T-helper 2 cell treated with Interferon-gamma antibody and Interleukin-4, amounts not matched to agents 5 μg/mL and 100 μg/mL, for 36 hours (primary cell): Measurements from ENCODE around the gene GCNT1.
A peak's percentile ranks its signal among the peaks of the same experiment; 100 is the strongest.

ENCODE experiments used
- DNase-seq: peaks from one replicate; pipeline ENCODE4 v3.0.0; 2021; ENCODE audit warnings: low spot score
- H3K27ac Mint-ChIP-seq: one replicate; pipeline ENCODE4 v1.8.0; 2021; ENCODE audit warnings: mild to moderate bottlenecking, mixed read lengths
- H3K27me3 Mint-ChIP-seq: one replicate; pipeline ENCODE4 v1.8.0; 2021; ENCODE audit warnings: low read depth, mixed read lengths
- H3K36me3 Mint-ChIP-seq: one replicate; pipeline ENCODE4 v1.8.0; 2021; ENCODE audit warnings: low read depth, mixed read lengths
- H3K4me1 Mint-ChIP-seq: one replicate; pipeline ENCODE4 v1.8.0; 2021; ENCODE audit warnings: low read depth, mixed read lengths
- H3K4me3 Mint-ChIP-seq: one replicate; pipeline ENCODE4 v1.8.0; 2022; ENCODE audit warnings: mild to moderate bottlenecking, moderate library complexity, mixed read lengths
- H3K9me3 Mint-ChIP-seq: one replicate; pipeline ENCODE4 v1.8.0; 2021; ENCODE audit warnings: mixed read lengths

GCNT1 gene

DNA sequence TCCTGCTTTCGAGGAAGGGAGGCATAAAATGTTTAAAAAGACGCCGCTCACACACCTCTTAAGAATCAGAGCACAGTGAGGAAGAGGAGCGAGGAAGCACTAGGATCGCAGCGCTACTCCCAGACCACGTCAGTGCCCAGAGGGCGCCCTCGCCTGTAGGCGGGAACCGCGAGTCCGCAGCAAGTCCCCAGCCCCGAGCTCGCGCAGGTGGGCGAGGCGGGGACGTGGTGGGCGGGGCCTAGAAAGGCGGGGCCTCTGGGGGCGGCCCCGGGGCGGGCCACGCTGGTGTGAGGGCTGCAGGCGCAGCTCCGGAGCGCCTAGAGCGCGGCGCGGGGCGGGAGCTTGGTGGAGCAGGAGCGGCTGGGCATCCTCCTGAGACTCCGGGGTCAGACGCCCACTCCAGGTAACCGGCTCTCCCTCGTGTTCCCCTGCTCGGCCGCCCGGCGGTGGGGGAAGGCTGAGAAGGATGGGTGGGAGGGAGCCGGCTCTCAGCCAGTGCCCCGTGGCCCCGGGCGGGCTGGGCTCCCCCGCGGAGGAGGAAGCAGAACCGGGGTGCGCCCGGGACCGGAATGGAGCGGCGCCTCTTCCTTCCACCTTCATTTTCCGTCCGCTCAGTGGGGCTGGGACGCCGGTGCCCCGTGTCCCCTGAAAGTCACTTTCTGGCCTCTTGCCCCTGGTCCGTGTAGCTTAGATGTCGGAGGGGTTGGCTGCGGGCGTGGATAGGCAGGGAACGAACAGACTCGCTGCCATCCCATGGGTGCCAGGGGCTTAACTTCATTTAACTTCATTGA is at the start of gene GCNT1:
TSS of gene GCNT1 (plus strand) at position 280 of the 791 bp plus-strand sequence. CDS start 43,200 bp downstream, outside the sequence.
- Mint-ChIP-seq H3K27ac (peak within 1 kb of the TSS; percentile 82), H3K27me3 (no peaks in the 10 kb centered on the region), H3K9me3 (no peaks in the 10 kb centered on the region), H3K4me1 (peaks cover 28% of the 10 kb centered on the region), H3K36me3 (no peaks in the 10 kb centered on the region), H3K4me3 (peak within 1 kb of the TSS; percentile 89)
- DNase-seq, result peak; percentile 96

DNA sequence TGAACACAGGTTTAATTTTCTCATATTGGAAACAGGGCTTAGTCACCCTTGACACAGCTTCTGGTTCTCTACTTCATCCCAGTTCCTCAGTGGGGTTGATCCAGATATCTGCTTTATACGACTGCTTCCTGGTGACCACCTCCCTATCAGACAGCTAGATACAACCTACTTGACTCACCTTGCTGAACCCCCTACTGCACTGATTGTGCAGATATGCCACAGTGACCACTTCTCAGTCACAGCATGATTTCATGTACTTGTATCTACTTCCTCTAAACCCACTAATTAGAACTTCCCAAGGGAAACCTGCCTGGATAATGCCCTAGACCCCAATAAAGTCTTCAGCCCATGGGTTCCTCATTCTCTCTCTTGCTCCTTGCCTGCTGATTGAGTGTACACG is 46.3 kb upstream of the GCNT1 start:
- Mint-ChIP-seq H3K9me3 (peaks cover 11% of the 10 kb centered on the region), H3K27ac (no peak overlapping the region), H3K27me3 (peaks cover 3% of the 10 kb centered on the region), H3K36me3 (peaks cover 7% of the 10 kb centered on the region), H3K4me3 (no peak overlapping the region), H3K4me1 (peaks cover 18% of the 10 kb centered on the region)
- DNase-seq, result no peak

DNA sequence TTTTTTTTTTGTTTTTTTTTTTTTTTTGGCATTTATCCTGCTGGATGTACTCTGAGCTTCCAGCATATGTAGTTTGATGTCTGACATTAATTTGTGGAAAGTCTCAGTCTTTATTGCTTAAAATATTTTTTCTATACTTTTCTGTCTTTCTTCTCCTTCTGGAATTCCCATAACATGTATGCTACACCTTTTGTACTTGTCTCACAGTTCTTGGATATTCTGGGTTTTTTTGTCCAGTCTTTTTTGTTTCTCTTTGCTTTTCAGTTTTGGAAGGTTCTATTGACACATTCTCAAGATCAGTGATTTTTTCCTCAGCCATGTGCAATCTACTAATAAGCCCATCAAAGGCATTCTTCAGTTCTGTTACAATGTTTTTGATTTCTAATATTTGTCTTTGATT is 45.3 kb upstream of the GCNT1 start:
- Mint-ChIP-seq H3K9me3 (peaks cover 11% of the 10 kb centered on the region), H3K4me3 (no peak overlapping the region), H3K27ac (no peak overlapping the region), H3K4me1 (peaks cover 18% of the 10 kb centered on the region), H3K27me3 (no peaks in the 10 kb centered on the region), H3K36me3 (peaks cover 7% of the 10 kb centered on the region)
- no peak for DNase-seq

DNA sequence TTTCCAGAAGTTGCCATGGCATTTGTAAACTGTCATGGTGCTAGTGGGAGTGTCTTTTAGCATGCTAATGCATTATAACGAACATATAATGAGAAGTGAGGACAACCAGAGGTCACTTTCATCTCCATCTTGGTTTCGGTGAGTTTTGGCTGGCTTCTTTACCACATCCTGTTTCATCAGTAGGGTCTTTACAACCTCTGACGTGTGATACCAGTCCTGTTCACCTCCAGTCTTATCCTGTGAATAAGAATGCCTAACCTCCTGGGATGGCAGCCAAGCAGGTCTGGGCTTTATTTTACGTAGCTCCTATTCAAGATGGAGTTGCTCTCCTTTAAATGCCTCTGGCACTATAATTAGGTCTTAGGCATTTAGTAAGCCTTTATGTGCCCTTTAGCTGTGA is 44.3 kb upstream of the GCNT1 start:
- no peak for DNase-seq
- Mint-ChIP-seq H3K9me3 (peaks cover 11% of the 10 kb centered on the region), H3K4me3 (no peak overlapping the region), H3K27ac (no peak overlapping the region), H3K27me3 (no peaks in the 10 kb centered on the region), H3K4me1 (peaks cover 18% of the 10 kb centered on the region), H3K36me3 (peaks cover 7% of the 10 kb centered on the region)

DNA sequence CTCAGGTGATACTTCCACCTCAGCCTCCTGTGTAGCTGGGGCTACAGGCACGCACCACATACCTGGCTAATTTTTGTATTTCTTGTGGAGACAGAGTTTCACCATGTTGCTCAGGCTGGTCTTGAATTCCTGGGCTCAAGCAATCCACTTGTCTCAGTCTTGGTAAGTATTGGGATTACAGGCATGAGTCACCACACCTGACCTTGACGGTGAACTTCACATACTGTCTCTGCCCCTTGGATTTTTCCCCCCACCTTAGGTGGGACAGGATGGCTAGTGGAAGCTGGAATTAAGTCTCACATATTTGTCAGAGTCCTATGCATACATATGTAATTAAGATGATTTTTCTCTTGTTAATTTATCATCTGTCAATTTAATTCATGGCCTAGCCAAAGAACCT is 43.8 kb upstream of the GCNT1 start:
- no peaks in the 10 kb centered on the region for H3K27me3 Mint-ChIP-seq
- H3K4me1 Mint-ChIP-seq, result peaks cover 18% of the 10 kb centered on the region
- peaks cover 11% of the 10 kb centered on the region for H3K9me3 Mint-ChIP-seq
- no peak overlapping the region for H3K27ac Mint-ChIP-seq
- peaks cover 7% of the 10 kb centered on the region for H3K36me3 Mint-ChIP-seq
- DNase-seq, result no peak
- H3K4me3 Mint-ChIP-seq, result no peak overlapping the region

DNA sequence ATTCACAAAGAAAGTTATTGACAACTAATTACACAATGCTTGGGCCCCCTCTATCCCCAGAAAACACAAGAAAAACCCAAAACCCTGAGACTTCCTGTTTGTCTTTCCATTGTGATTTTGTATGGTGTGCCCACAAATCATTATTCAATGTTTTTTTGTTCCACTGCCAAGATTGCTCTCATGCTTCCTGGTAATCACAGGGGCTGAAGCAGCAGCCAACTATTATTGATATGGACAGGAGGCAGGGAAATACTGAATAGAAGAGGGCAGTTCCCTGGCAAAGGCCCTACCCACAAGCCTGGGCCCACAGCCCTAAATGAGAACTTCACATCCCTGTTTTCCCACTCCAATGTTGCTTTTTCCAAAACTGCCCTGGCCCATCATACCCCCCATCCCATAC is 43.3 kb upstream of the GCNT1 start:
- no peaks in the 10 kb centered on the region for H3K27me3 Mint-ChIP-seq
- peak overlapping the region; percentile 16 for H3K27ac Mint-ChIP-seq
- peaks cover 11% of the 10 kb centered on the region for H3K9me3 Mint-ChIP-seq
- no peak overlapping the region for H3K4me3 Mint-ChIP-seq
- DNase-seq, result no peak
- peaks cover 7% of the 10 kb centered on the region for H3K36me3 Mint-ChIP-seq
- peaks cover 18% of the 10 kb centered on the region for H3K4me1 Mint-ChIP-seq

DNA sequence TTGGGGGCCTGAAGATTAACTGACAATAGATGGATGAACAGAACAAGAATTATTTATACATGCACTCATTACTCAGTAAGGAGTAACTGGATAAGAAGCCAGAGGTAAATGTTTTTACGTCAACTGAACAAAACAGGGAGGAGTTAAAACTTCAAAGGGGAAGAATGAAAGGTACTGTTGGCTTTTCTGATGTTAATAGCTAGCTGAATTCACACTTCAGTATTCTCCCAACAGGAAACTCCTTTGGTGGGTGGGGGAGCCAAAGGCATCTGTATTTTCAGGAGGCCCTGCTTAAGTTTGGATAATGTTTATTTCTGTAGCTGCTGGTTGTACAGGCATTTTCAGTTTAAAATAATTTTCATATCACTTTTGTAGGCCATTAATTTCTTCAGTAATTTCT is 41.6 kb upstream of the GCNT1 start:
- peaks cover 11% of the 10 kb centered on the region for H3K9me3 Mint-ChIP-seq
- H3K4me1 Mint-ChIP-seq, result peaks cover 18% of the 10 kb centered on the region
- H3K27ac Mint-ChIP-seq, result no peak overlapping the region
- no peak for DNase-seq
- no peaks in the 10 kb centered on the region for H3K27me3 Mint-ChIP-seq
- H3K36me3 Mint-ChIP-seq, result peaks cover 7% of the 10 kb centered on the region
- no peak overlapping the region for H3K4me3 Mint-ChIP-seq

DNA sequence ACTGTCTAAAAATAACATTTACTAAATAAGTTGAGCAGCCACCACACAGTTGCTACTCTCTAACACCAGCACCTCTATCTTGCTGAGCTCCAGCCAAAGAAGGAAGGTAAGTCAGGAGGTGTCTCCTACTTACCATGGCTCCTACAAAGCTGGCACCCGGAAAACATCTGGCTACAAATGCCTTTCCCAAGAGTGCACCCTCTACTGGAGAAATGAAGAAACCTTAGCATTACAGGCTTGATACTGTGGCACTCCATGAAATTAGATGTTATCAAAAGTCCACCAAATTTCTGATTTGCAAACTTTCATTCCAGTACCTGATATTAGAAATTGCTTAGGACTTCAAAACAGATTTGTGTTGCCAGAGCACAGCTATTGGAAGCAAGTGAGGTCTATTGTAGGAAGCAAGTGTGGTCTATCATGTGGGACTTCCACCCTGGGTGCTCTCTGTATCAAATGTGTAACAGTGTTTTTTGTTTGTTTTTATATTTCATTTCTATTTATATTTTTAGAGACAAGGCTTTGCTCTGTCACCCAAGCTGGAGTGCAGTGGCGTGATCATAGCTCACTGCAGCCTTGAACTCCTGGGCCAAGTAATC is 39.1 kb upstream of the GCNT1 start:
- Mint-ChIP-seq H3K4me3 (no peak overlapping the region), H3K27me3 (no peaks in the 10 kb centered on the region), H3K4me1 (peaks cover 21% of the 10 kb centered on the region), H3K36me3 (no peaks in the 10 kb centered on the region), H3K9me3 (no peaks in the 10 kb centered on the region), H3K27ac (no peak overlapping the region)
- DNase-seq, result no peak

DNA sequence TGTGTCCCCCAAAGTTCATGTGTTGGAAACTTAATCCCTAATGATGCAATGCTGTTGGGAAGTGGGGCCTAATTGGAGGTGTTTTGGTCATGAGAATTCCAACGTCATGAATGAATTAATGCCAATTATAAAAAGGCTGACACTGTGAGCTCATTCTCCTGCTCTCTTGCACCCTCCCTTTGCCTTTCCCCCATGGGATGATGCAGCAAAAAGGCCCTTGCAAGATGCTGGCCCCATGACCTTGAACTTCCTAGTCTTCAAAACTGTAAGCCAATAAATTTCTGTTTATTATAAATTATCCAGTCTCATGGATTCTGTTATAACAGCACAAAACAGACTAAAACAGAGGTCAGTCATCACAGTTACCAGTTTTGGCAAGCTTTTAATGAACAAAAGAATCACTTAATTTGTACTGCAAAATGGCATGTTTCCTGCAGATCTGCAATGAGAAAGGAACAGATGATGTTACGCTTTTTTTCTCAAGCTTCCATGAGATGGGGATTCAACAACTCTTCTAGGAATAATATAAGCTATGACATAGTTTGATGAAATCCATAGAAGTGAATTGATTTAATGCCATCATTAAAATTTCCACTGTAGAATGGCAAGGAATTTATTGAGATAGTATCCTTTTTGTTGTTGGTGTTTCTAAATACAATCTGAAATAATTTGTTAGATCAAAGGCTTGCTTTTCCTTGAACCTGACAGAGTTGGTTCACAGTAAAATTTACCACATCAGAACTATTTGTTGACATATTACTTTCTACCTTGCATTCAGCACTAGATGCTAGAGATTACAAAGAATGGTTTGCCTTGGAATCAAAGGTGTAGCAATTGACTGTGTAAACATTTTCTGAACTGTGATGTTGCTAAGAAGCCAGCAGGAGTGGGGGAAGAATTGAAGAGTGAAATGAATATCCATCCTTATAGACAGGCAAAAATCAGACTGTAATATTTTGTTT is 35.5 kb upstream of the GCNT1 start:
- no peaks in the 10 kb centered on the region for H3K36me3 Mint-ChIP-seq
- H3K4me1 Mint-ChIP-seq, result peaks cover 19% of the 10 kb centered on the region
- H3K27ac Mint-ChIP-seq, result peak overlapping the region; percentile 79
- peak overlapping the region; percentile 66 for H3K4me3 Mint-ChIP-seq
- H3K27me3 Mint-ChIP-seq, result no peaks in the 10 kb centered on the region
- no peaks in the 10 kb centered on the region for H3K9me3 Mint-ChIP-seq
- no peak for DNase-seq

DNA sequence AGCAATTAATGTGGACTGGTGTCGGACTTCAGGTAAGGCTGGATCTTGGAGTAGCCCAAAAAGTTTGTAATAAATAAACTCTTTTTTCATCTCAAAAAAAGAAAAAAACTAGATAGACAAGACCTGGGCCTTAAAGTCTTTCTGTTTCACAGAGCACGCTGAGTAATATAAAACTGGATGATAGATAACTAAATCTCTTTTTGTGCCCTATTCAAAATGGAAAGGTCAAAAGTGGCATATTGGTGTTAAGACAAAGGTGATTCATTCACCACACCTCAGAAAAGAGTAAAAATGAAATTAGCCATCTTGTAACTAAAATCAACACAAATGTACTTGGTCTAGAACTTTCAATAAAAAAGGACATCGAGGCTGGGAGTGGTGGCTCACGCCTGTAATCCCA is 34.5 kb upstream of the GCNT1 start:
- Mint-ChIP-seq H3K9me3 (no peaks in the 10 kb centered on the region), H3K27me3 (no peaks in the 10 kb centered on the region), H3K27ac (peak overlapping the region; percentile 63), H3K4me3 (peak overlapping the region; percentile 14), H3K36me3 (no peaks in the 10 kb centered on the region), H3K4me1 (peaks cover 19% of the 10 kb centered on the region)
- no peak for DNase-seq

DNA sequence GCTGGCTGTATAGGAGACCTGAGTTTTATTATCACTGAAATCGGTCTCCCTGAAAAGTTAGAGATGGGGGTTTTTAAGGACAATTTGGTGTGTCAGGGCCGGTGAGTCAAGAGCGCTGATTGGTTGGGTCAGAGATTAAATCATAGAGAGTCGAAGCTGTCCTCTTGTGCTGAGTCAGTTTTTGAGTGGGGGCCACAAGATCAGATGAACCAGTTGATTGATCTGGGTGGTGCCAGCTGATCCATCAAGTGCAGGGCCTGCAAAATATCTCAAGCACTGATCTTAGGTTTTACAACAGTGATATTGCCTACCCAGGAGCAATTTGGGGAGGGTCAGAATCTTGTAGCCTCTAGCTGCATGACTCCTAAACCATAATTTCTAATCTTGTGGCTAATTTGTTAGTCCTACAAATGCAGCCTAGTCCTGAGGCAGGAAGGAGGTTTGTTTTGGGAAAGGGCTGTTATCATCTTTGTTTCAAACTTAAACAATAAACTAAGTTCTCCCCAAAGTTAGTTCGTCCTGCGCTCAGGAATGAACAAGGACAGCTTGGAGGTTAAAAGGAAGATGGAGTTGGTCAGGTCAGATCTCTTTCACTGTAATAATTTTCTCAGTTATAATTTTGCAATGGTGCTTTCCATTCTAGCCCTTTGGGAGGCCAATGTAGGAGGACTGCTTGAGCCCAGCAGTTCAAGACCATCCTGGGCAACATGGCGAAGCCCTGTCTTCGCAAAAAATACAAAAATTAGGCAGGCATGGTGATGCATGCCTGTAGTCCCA is 33.1 kb upstream of the GCNT1 start:
- Mint-ChIP-seq H3K36me3 (no peaks in the 10 kb centered on the region), H3K9me3 (no peaks in the 10 kb centered on the region), H3K4me3 (no peak overlapping the region), H3K4me1 (peaks cover 19% of the 10 kb centered on the region), H3K27ac (no peak overlapping the region), H3K27me3 (no peaks in the 10 kb centered on the region)
- DNase-seq, result peak; percentile 40

DNA sequence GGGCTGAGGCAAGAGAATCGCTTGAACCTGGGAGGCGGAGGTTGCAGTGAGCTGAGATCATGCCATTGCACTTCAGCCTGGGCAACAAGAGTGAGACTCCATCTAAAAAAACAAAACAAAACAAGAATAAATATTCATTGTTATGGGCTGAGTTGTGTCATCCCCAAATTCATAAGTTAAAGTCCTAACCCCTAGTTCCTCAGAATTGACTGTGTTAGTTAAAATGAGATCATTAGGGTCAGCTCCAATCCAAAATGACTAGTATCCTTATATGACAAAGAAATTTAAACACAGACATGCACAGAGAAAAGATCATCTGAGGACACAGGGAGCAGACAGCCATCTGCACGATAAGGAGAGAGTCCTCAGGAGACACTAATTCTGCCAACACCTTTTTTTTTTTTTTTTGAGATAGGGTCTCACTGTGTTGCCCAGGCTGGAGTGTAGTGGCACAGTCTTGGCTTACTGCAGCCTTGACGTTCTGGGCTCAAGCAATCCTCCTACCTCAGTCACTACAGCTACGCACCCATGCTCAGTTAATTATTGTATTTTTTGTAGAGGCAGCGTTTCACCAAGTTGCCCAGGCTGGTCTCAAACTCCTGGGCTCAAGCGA is 32.1 kb upstream of the GCNT1 start:
- peaks cover 19% of the 10 kb centered on the region for H3K4me1 Mint-ChIP-seq
- H3K27ac Mint-ChIP-seq, result no peak overlapping the region
- H3K36me3 Mint-ChIP-seq, result no peaks in the 10 kb centered on the region
- DNase-seq, result no peak
- no peaks in the 10 kb centered on the region for H3K27me3 Mint-ChIP-seq
- no peak overlapping the region for H3K4me3 Mint-ChIP-seq
- no peaks in the 10 kb centered on the region for H3K9me3 Mint-ChIP-seq

DNA sequence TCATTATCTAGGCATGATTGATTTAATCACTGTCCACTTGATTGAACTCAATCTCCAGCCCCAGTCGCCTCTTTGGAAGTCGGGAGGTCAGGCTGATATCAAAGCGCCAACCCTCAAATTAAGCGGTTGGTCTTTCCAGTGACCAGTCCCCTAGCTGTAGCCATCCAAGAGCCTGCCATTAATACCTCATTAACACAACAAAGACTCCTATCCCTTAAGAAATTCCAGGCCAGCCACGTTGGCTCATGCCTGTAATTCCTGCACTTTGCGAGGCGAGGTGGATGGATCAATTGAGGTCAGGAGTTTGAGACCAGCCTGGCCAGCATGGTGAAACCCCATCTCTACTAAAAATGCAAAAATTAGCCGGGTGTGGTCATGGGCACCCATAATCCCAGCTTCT is 27.4 kb upstream of the GCNT1 start:
- no peaks in the 10 kb centered on the region for H3K9me3 Mint-ChIP-seq
- H3K27ac Mint-ChIP-seq, result no peak overlapping the region
- no peaks in the 10 kb centered on the region for H3K27me3 Mint-ChIP-seq
- no peak for DNase-seq
- no peak overlapping the region for H3K4me3 Mint-ChIP-seq
- H3K36me3 Mint-ChIP-seq, result no peaks in the 10 kb centered on the region
- H3K4me1 Mint-ChIP-seq, result no peaks in the 10 kb centered on the region
